Measurements from ENCODE around the gene NFU1. TPM values are rescaled to one million over a fixed set of nuclear protein-coding genes. Genes with fewer than 3 reads are reported as not detected.
"Not testable (repeated sequence)": the region's sequence is repeated elsewhere in the genome, so short reads cannot be mapped to it uniquely, and the experiment has no call there.

The NFU1 gene
- total and polyA plus RNA-seq, 2 of the 4 experiments (the other 2 are of a cell fraction): 24.0 to 32.4 TPM

GRCh38 chr2:69422198-69422597, 15.0 kb downstream of the NFU1 start:
- no peak overlapping the region for H2BK120ac ChIP-seq (ENCODE audit: low read depth, low read length)
- H3K9me1 ChIP-seq (ENCODE audit: insufficient read depth, low read length): no peaks in the 10 kb centered on the region; the same call in 1 of the 2 replicates
- H2AFZ ChIP-seq (replicated peaks; ENCODE audit: low read length, poor library complexity): no peak overlapping the region
- H3K27ac ChIP-seq (ENCODE audit: insufficient read depth, low read length): no peak overlapping the region
- no peak for DNase-seq
- no peak overlapping the region for H4K91ac ChIP-seq (ENCODE audit: insufficient read depth, low read depth, low read length)
- no peak overlapping the region for H3K4ac ChIP-seq (ENCODE audit: low read depth, low read length)
- no peak overlapping the region for H2BK5ac ChIP-seq (ENCODE audit: low read depth, low read length, poor library complexity, severe bottlenecking)
- no peak overlapping the region for H3K4me3 ChIP-seq (ENCODE audit: insufficient read depth, low read depth, low read length)
- intact Hi-C loops (cut with micrococcal nuclease) (no loop called here), dilution Hi-C loops (cut with HindIII; ENCODE audit: low sequenced_read_pairs, unreplicated experiment) (no loop called here), in situ Hi-C loops (cut with MboI; ENCODE audit: low sequenced_read_pairs) (no loop called here)
- ChIA-PET CTCF (no interaction called here), POLR2A (ENCODE audit: unreplicated experiment) (no interaction called here)
- no peak overlapping the region for H2AK5ac ChIP-seq (ENCODE audit: low read depth, low read length)
- H2BK15ac ChIP-seq (ENCODE audit: low read depth, low read length): no peak overlapping the region
- H4K5ac ChIP-seq (ENCODE audit: low read depth, low read length): no peak overlapping the region; the same call in 1 of the 2 replicates
- no peak overlapping the region for H3K9ac ChIP-seq (ENCODE audit: low read depth, low read length)
- H4K8ac ChIP-seq (ENCODE audit: low read depth in 2 of 2, low read length in 2 of 2): no peak overlapping the region
- TF ChIP-seq CEBPB (IDR thresholded peaks at IDR 0.05; ENCODE audit: low read depth, low read length) (no peak), RAD21 (IDR thresholded peaks at IDR 0.05; ENCODE audit: low read length) (no peak), SMC3 (IDR thresholded peaks at IDR 0.05; ENCODE audit: low read depth, low read length) (no peak), POLR2A (IDR thresholded peaks at IDR 0.05; ENCODE audit: low read depth, low read length) (no peak), CHD1 (IDR thresholded peaks at IDR 0.05; ENCODE audit: low read depth, low read length) (no peak), FOS (IDR thresholded peaks at IDR 0.05; ENCODE audit: low read depth, low read length) (no peak), RCOR1 (IDR thresholded peaks at IDR 0.05; ENCODE audit: insufficient replicate concordance, low read length) (no peak)
- no peak overlapping the region for H3K23ac ChIP-seq (ENCODE audit: low read depth, low read length)
- H3K14ac ChIP-seq (replicated peaks; ENCODE audit: low read depth, low read length): no peak overlapping the region
- H3K18ac ChIP-seq (ENCODE audit: low read depth, low read length): no peak overlapping the region
- H3K27me3 ChIP-seq (ENCODE audit: control insufficient read depth, insufficient read depth, low read length): no peaks in the 10 kb centered on the region
- peaks cover 29% of the 10 kb centered on the region for H3K36me3 ChIP-seq (ENCODE audit: control insufficient read depth, insufficient read depth, low read length)
- no peak for ATAC-seq (ENCODE audit: low read depth)
- no peak overlapping the region for H3K56ac ChIP-seq (ENCODE audit: extremely low read depth, insufficient read depth, low read length)
- peaks cover 6 to 10% of the 10 kb centered on the region in 2 experiments; a peak in 2 of 4 replicates for H3K79me1 ChIP-seq (ENCODE audit: low read depth in 1 of 2, low read length in 2 of 2)
- H2AK9ac ChIP-seq (replicated peaks; ENCODE audit: low read depth, low read length, poor library complexity): no peak overlapping the region
- H3K9me3 ChIP-seq (ENCODE audit: control insufficient read depth, insufficient read depth, low read length): no peaks in the 10 kb centered on the region
- H3K4me2 ChIP-seq (ENCODE audit: low read depth, low read length): no peak overlapping the region
- no peak overlapping the region for H2BK20ac ChIP-seq (ENCODE audit: low read depth, low read length)
- no TSS peak for BruUV-seq (replicated peaks)
- H3K4me1 ChIP-seq (ENCODE audit: control insufficient read depth, insufficient read depth, low read length): peaks cover 2% of the 10 kb centered on the region; the same call in 1 of the 2 replicates
- H4K20me1 ChIP-seq (ENCODE audit: insufficient read depth, low read length): no peaks in the 10 kb centered on the region

- H4K91ac ChIP-seq (ENCODE audit: insufficient read depth, low read depth, low read length); H3K23ac ChIP-seq (ENCODE audit: low read depth, low read length); H2AK9ac ChIP-seq (replicated peaks; ENCODE audit: low read depth, low read length, poor library complexity); H4K20me1 ChIP-seq (ENCODE audit: insufficient read depth, low read length); H3K18ac ChIP-seq (ENCODE audit: low read depth, low read length); CTCF ChIA-PET; H2BK20ac ChIP-seq (ENCODE audit: low read depth, low read length); H3K4me2 ChIP-seq (ENCODE audit: low read depth, low read length); POLR2A ChIA-PET (ENCODE audit: unreplicated experiment); H2BK5ac ChIP-seq (ENCODE audit: low read depth, low read length, poor library complexity, severe bottlenecking); H3K4me1 ChIP-seq (ENCODE audit: control insufficient read depth, insufficient read depth, low read length); in situ Hi-C loops (cut with MboI; ENCODE audit: low sequenced_read_pairs); H3K9ac ChIP-seq (ENCODE audit: low read depth, low read length); intact Hi-C loops (cut with micrococcal nuclease); H2AK5ac ChIP-seq (ENCODE audit: low read depth, low read length); H3K27me3 ChIP-seq (ENCODE audit: control insufficient read depth, insufficient read depth, low read length); H3K4me3 ChIP-seq (ENCODE audit: insufficient read depth, low read depth, low read length); DNase-seq; H2BK15ac ChIP-seq (ENCODE audit: low read depth, low read length); H2BK120ac ChIP-seq (ENCODE audit: low read depth, low read length); H3K9me3 ChIP-seq (ENCODE audit: control insufficient read depth, insufficient read depth, low read length); H3K4ac ChIP-seq (ENCODE audit: low read depth, low read length); H3K56ac ChIP-seq (ENCODE audit: extremely low read depth, insufficient read depth, low read length); H3K9me1 ChIP-seq (ENCODE audit: insufficient read depth, low read length); dilution Hi-C loops (cut with HindIII; ENCODE audit: low sequenced_read_pairs, unreplicated experiment); H3K27ac ChIP-seq (ENCODE audit: insufficient read depth, low read length); H3K14ac ChIP-seq (replicated peaks; ENCODE audit: low read depth, low read length); H3K79me1 ChIP-seq (ENCODE audit: low read depth in 1 of 2, low read length in 2 of 2); H4K8ac ChIP-seq (ENCODE audit: low read depth in 2 of 2, low read length in 2 of 2); BruUV-seq (replicated peaks); ATAC-seq (ENCODE audit: low read depth); H4K5ac ChIP-seq (ENCODE audit: low read depth, low read length); H2AFZ ChIP-seq (replicated peaks; ENCODE audit: low read length, poor library complexity): not testable (repeated sequence)
- no CpG with 5 or more reads among the region's 7 CpGs for WGBS, 2 experiments (ENCODE audit: extremely low coverage in 2 of 2, insufficient read length in 1 of 2)
- peaks cover 29% of the 10 kb centered on the region for H3K36me3 ChIP-seq (ENCODE audit: control insufficient read depth, insufficient read depth, low read length)
Measured at GRCh38 chr2:69419111-69419510, 18.1 kb downstream of the NFU1 start.
